T-helper 17 cell (primary cell): ENCODE results near the gene FMNL1. TPM values are rescaled to one million over a fixed set of nuclear protein-coding genes. Genes with fewer than 3 reads are reported as not detected.

ENCODE experiments used
- ATAC-seq: fragments of 150-1000 bp; cut with Tn5 transposase; 2 replicates; pipeline ENCODE4 v1.10.0; 2021; ENCODE audit warnings: mild to moderate bottlenecking, moderate library complexity
- DNase-seq, 3 donors: peaks; one replicate each; pipeline versions ENCODE4 v3.0.0 to v3.0.0-alpha.2; 2020 to 2021
- H3K9me3 ChIP-seq: one replicate; pipeline ENCODE4 v1.7.0; 2013; ENCODE audit warnings: low read length, mild to moderate bottlenecking; ENCODE audit not compliant: control insufficient read depth, poor library complexity, severe bottlenecking
- H3K27ac Mint-ChIP-seq: one replicate; pipeline ENCODE4 v1.8.0; 2022; ENCODE audit warnings: mild to moderate bottlenecking, moderate library complexity, mixed read lengths
- H3K27me3 Mint-ChIP-seq: one replicate; pipeline ENCODE4 v1.8.0; 2022; ENCODE audit warnings: mixed read lengths
- H3K36me3 Mint-ChIP-seq: one replicate; pipeline ENCODE4 v1.8.0; 2022; ENCODE audit warnings: low read depth, mixed read lengths
- H3K4me1 Mint-ChIP-seq: one replicate; pipeline ENCODE4 v1.8.0; 2022; ENCODE audit warnings: mild to moderate bottlenecking, mixed read lengths
- H3K4me3 Mint-ChIP-seq: one replicate; pipeline ENCODE4 v1.8.0; 2022; ENCODE audit warnings: mild to moderate bottlenecking, moderate library complexity, mixed read lengths
- total RNA-seq, 4 donors: library from RNA in 2 of 4; stranded (reverse) in 2 of 4; gene quantifications; one replicate each; pipeline ENCODE4 v1.2.3 and lab custom pipeline; 2022 to 2026

The FMNL1 gene
- total RNA-seq, 2 donors from 2014 or later = 509 to 550 TPM

- no peaks in the 10 kb centered on the region for H3K27me3 Mint-ChIP-seq
Measured at GRCh38 chr17:45234641-45235415, 13.1 kb downstream of the FMNL1 start.

GRCh38 chr17:45235416-45236281 is 14.0 kb downstream of the FMNL1 start:
- Mint-ChIP-seq H3K4me3 (no peak overlapping the region), H3K36me3 (peaks cover 12% of the 10 kb centered on the region), H3K4me1 (peaks cover 54% of the 10 kb centered on the region), H3K27ac (peak overlapping the region; percentile 100), H3K27me3 (no peaks in the 10 kb centered on the region)
- DNase-seq (peak; percentile 64 to 73 (median 67)), ATAC-seq (peak; percentile 72)
- no peaks in the 10 kb centered on the region for H3K9me3 ChIP-seq

More at GRCh38 chr17:45234641-45235415, 13.1 kb downstream of the FMNL1 start:
- H3K36me3 Mint-ChIP-seq = peaks cover 8% of the 10 kb centered on the region
- ATAC-seq (peak; percentile 71), DNase-seq (peak in 1 of 3 donors; percentile 40)
- H3K9me3 ChIP-seq = no peaks in the 10 kb centered on the region
- H3K4me1 Mint-ChIP-seq = peaks cover 56% of the 10 kb centered on the region
- H3K27ac Mint-ChIP-seq = peak overlapping the region; percentile 100
- H3K4me3 Mint-ChIP-seq = peak overlapping the region; percentile 41

GRCh38 chr17:45236282-45236606 is 14.6 kb downstream of the FMNL1 start:
- DNase-seq = no peak
- H3K36me3 Mint-ChIP-seq = peaks cover 12% of the 10 kb centered on the region
- H3K9me3 ChIP-seq = no peaks in the 10 kb centered on the region
- H3K4me3 Mint-ChIP-seq = no peak overlapping the region
- no peak overlapping the region for H3K27ac Mint-ChIP-seq
- ATAC-seq = no peak
- peaks cover 52% of the 10 kb centered on the region for H3K4me1 Mint-ChIP-seq
- H3K27me3 Mint-ChIP-seq = no peaks in the 10 kb centered on the region

GRCh38 chr17:45237686-45238085 is 16.0 kb downstream of the FMNL1 start:
- Mint-ChIP-seq H3K4me1 (peaks cover 46% of the 10 kb centered on the region), H3K36me3 (peaks cover 12% of the 10 kb centered on the region)
- no peak for ATAC-seq

GRCh38 chr17:45238155-45238774 is 16.6 kb downstream of the FMNL1 start:
- DNase-seq = no peak
- no peak overlapping the region for H3K4me3 Mint-ChIP-seq
- peaks cover 12% of the 10 kb centered on the region for H3K36me3 Mint-ChIP-seq
- H3K9me3 ChIP-seq = no peaks in the 10 kb centered on the region
- no peak for ATAC-seq
- peaks cover 46% of the 10 kb centered on the region for H3K4me1 Mint-ChIP-seq
- H3K27me3 Mint-ChIP-seq = no peaks in the 10 kb centered on the region
- peak overlapping the region; percentile 88 for H3K27ac Mint-ChIP-seq

More at GRCh38 chr17:45237686-45238085, 16.0 kb downstream of the FMNL1 start:
- peak overlapping the region; percentile 12 for H3K4me3 Mint-ChIP-seq
- H3K27ac Mint-ChIP-seq = peak overlapping the region; percentile 88
- no peak for DNase-seq
- H3K9me3 ChIP-seq = no peaks in the 10 kb centered on the region
- no peaks in the 10 kb centered on the region for H3K27me3 Mint-ChIP-seq

- peaks cover 29% of the 10 kb centered on the region for H3K4me1 Mint-ChIP-seq
- peaks cover 12% of the 10 kb centered on the region for H3K36me3 Mint-ChIP-seq
- no peaks in the 10 kb centered on the region for H3K27me3 Mint-ChIP-seq
- ATAC-seq (no peak), DNase-seq (no peak)
- no peak overlapping the region for H3K4me3 Mint-ChIP-seq
- H3K9me3 ChIP-seq = no peaks in the 10 kb centered on the region
- H3K27ac Mint-ChIP-seq = peak overlapping the region; percentile 21
Measured at GRCh38 chr17:45240905-45241327, 19.2 kb downstream of the FMNL1 start.

GRCh38 chr17:45241328-45242028 is 19.8 kb downstream of the FMNL1 start:
- peaks cover 32% of the 10 kb centered on the region for H3K4me1 Mint-ChIP-seq
- no peak overlapping the region for H3K4me3 Mint-ChIP-seq
- H3K27ac Mint-ChIP-seq = peak overlapping the region; percentile 21
- no peak for DNase-seq
- no peaks in the 10 kb centered on the region for H3K9me3 ChIP-seq
- no peak for ATAC-seq
- peaks cover 12% of the 10 kb centered on the region for H3K36me3 Mint-ChIP-seq
- H3K27me3 Mint-ChIP-seq = no peaks in the 10 kb centered on the region

- peaks cover 35% of the 10 kb centered on the region for H3K4me1 Mint-ChIP-seq
- H3K27ac Mint-ChIP-seq = no peak overlapping the region
- no peak for ATAC-seq
- no peak overlapping the region for H3K4me3 Mint-ChIP-seq
- H3K9me3 ChIP-seq = no peaks in the 10 kb centered on the region
- DNase-seq = no peak
- no peaks in the 10 kb centered on the region for H3K27me3 Mint-ChIP-seq
- H3K36me3 Mint-ChIP-seq = peaks cover 12% of the 10 kb centered on the region
Measured at GRCh38 chr17:45242029-45242414, 20.3 kb downstream of the FMNL1 start.

- no peaks in the 10 kb centered on the region for H3K9me3 ChIP-seq
- Mint-ChIP-seq H3K36me3 (peaks cover 3% of the 10 kb centered on the region), H3K4me3 (no peak overlapping the region), H3K27me3 (no peaks in the 10 kb centered on the region), H3K4me1 (peaks cover 36% of the 10 kb centered on the region), H3K27ac (peak overlapping the region; percentile 2)
- DNase-seq = no peak
- no peak for ATAC-seq
Measured at GRCh38 chr17:45243750-45244149, 22.1 kb downstream of the FMNL1 start.

- peak overlapping the region; percentile 98 for H3K27ac Mint-ChIP-seq
- H3K4me1 Mint-ChIP-seq = peaks cover 36% of the 10 kb centered on the region
- DNase-seq (no peak), ATAC-seq (no peak)
- no peaks in the 10 kb centered on the region for H3K9me3 ChIP-seq
- peaks cover 2% of the 10 kb centered on the region for H3K36me3 Mint-ChIP-seq
- peak overlapping the region; percentile 72 for H3K4me3 Mint-ChIP-seq
- H3K27me3 Mint-ChIP-seq = no peaks in the 10 kb centered on the region
Measured at GRCh38 chr17:45244725-45245656, 23.3 kb downstream of the FMNL1 start.

- H3K9me3 ChIP-seq = no peaks in the 10 kb centered on the region
- Mint-ChIP-seq H3K27ac (peak overlapping the region; percentile 98), H3K4me1 (peaks cover 40% of the 10 kb centered on the region), H3K27me3 (no peaks in the 10 kb centered on the region), H3K4me3 (peak overlapping the region; percentile 91), H3K36me3 (no peaks in the 10 kb centered on the region)
- DNase-seq = no peak
- no peak for ATAC-seq
Measured at GRCh38 chr17:45246338-45246737, 24.7 kb downstream of the FMNL1 start.

GRCh38 chr17:45246861-45247428 is 25.3 kb downstream of the FMNL1 start:
- H3K36me3 Mint-ChIP-seq = no peaks in the 10 kb centered on the region
- no peaks in the 10 kb centered on the region for H3K9me3 ChIP-seq
- no peak for DNase-seq
- ATAC-seq = peak; percentile 49
- peak overlapping the region; percentile 91 for H3K4me3 Mint-ChIP-seq
- peaks cover 40% of the 10 kb centered on the region for H3K4me1 Mint-ChIP-seq
- peak overlapping the region; percentile 98 for H3K27ac Mint-ChIP-seq
- H3K27me3 Mint-ChIP-seq = no peaks in the 10 kb centered on the region
